ENCODE data around the gene COMT. TPM values are rescaled to one million over a fixed set of nuclear protein-coding genes. Genes with fewer than 3 reads are reported as not detected.

The COMT gene
- total and polyA plus RNA-seq, 2 donors from 2014 or later, result 118 to 244 TPM

DNA sequence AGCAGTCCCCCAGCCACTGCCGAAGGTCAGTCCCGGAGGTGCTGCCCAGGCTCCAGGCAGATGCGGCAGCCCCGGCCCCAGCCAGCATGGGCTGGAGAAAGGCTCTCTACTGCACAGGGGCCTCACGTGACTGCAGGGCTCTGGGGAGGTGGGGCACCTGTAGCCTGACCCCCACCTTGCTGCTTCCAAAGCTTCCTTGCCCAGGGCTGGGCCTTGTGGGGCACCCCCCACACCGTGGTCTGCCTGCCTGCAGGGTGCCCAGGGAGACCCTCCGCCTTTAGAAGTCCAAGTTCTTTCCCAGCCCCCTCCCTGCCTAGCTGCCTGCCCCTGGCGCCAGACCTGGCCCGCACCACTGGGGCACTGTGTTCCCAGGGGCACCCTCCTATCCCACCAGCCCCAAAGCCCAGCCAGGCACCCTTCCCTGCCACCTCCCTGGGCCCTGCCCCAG is 28.5 kb downstream of the COMT start:
- H3K9ac ChIP-seq (ENCODE audit: low read length in 3 of 3), result no peak overlapping the region
- no peaks in the 10 kb centered on the region for H3K9me3 ChIP-seq (ENCODE audit: control insufficient read depth in 2 of 3, insufficient read depth in 1 of 3, low read length in 3 of 3)
- peaks cover 0 to 18% (median 0%) of the 10 kb centered on the region in 3 donors for H3K4me1 ChIP-seq (ENCODE audit: control insufficient read depth in 2 of 3, insufficient read depth in 2 of 3, low read depth in 1 of 3, low read length in 3 of 3)
- DNase-seq, result peak in 1 of 5 donors; percentile 72
- no peak overlapping the region for H3K4me3 ChIP-seq (ENCODE audit: low read length in 3 of 3)
- FAIRE-seq, result no peak
- intact Hi-C loops (cut with DNase I), result no loop called here
- peak overlapping the region; percentile 56 to 71 for H3K27ac ChIP-seq (ENCODE audit: low read depth in 2 of 2, low read length in 2 of 2)
- H3K27me3 ChIP-seq (ENCODE audit: control insufficient read depth, insufficient read depth, low read length), result no peaks in the 10 kb centered on the region
- peaks cover 0 to 11% (median 2%) of the 10 kb centered on the region in 3 donors for H3K36me3 ChIP-seq (ENCODE audit: control insufficient read depth in 2 of 3, insufficient read depth in 3 of 3, low read length in 3 of 3)
- TF ChIP-seq, protein P1, sequence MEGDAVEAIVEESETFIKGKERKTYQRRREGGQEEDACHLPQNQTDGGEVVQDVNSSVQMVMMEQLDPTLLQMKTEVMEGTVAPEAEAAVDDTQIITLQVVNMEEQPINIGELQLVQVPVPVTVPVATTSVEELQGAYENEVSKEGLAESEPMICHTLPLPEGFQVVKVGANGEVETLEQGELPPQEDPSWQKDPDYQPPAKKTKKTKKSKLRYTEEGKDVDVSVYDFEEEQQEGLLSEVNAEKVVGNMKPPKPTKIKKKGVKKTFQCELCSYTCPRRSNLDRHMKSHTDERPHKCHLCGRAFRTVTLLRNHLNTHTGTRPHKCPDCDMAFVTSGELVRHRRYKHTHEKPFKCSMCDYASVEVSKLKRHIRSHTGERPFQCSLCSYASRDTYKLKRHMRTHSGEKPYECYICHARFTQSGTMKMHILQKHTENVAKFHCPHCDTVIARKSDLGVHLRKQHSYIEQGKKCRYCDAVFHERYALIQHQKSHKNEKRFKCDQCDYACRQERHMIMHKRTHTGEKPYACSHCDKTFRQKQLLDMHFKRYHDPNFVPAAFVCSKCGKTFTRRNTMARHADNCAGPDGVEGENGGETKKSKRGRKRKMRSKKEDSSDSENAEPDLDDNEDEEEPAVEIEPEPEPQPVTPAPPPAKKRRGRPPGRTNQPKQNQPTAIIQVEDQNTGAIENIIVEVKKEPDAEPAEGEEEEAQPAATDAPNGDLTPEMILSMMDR (IDR thresholded peaks at IDR 0.05; ENCODE audit: borderline replicate concordance, extremely low read depth, insufficient read depth), result no peak

DNA sequence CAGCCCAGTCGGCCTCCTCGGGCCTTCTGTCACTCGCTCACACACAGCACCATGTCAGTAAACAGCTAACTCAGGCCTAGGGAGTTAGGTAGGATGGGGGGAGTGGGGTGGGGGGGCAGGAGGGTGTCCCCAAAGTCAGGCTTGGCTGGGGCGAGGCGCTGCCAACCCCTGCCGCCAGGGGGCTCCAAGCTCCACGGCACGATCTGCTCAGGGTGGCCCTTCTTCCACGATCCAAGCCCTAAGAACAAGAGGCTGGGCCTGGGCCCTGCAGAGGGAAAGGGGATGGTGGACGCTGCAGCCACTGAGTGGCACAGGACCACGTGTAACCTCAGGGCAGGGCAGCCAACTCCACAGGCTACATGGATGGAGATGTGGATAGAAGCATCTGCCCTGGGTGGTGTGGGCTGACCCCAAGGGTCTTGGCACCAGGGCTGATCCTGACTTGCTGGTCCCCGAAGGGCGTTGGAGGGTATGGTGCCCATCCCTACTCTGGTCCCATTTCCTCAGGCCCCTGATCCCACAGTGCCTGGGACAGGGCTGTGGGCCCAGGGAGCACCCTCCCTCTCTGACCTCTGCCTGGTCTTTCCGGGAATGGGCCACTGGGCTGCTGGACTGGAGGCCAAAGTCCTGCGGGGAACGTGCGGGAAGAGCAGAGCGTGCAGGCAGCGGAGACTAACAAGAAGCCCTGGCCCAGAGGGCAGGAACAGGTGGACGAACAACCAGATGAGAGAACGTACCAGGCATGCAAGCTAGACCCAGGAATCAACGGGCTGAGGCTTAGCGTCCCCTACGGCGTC is 29.1 kb downstream of the COMT start:
- H3K36me3 ChIP-seq (ENCODE audit: control insufficient read depth in 2 of 3, insufficient read depth in 3 of 3, low read length in 3 of 3), result peaks cover 0 to 11% (median 2%) of the 10 kb centered on the region in 3 donors
- TF ChIP-seq, protein P1 (IDR thresholded peaks at IDR 0.05; ENCODE audit: borderline replicate concordance, extremely low read depth, insufficient read depth), result peak; percentile 94
- no peak overlapping the region for H3K9ac ChIP-seq (ENCODE audit: low read length in 3 of 3)
- H3K4me1 ChIP-seq (ENCODE audit: control insufficient read depth in 2 of 3, insufficient read depth in 2 of 3, low read depth in 1 of 3, low read length in 3 of 3), result peaks cover 0 to 18% (median 0%) of the 10 kb centered on the region in 3 donors
- peak overlapping the region; percentile 71 to 88 for H3K27ac ChIP-seq (ENCODE audit: low read depth in 2 of 2, low read length in 2 of 2)
- no peak for FAIRE-seq
- DNase-seq, result peak in 4 of 5 donors; percentile 45 to 86 (median 70)
- H3K27me3 ChIP-seq (ENCODE audit: control insufficient read depth, insufficient read depth, low read length), result no peaks in the 10 kb centered on the region
- H3K9me3 ChIP-seq (ENCODE audit: control insufficient read depth in 2 of 3, insufficient read depth in 1 of 3, low read length in 3 of 3), result no peaks in the 10 kb centered on the region
- no peak overlapping the region for H3K4me3 ChIP-seq (ENCODE audit: low read length in 3 of 3)
- intact Hi-C loops (cut with DNase I), result no loop called here

DNA sequence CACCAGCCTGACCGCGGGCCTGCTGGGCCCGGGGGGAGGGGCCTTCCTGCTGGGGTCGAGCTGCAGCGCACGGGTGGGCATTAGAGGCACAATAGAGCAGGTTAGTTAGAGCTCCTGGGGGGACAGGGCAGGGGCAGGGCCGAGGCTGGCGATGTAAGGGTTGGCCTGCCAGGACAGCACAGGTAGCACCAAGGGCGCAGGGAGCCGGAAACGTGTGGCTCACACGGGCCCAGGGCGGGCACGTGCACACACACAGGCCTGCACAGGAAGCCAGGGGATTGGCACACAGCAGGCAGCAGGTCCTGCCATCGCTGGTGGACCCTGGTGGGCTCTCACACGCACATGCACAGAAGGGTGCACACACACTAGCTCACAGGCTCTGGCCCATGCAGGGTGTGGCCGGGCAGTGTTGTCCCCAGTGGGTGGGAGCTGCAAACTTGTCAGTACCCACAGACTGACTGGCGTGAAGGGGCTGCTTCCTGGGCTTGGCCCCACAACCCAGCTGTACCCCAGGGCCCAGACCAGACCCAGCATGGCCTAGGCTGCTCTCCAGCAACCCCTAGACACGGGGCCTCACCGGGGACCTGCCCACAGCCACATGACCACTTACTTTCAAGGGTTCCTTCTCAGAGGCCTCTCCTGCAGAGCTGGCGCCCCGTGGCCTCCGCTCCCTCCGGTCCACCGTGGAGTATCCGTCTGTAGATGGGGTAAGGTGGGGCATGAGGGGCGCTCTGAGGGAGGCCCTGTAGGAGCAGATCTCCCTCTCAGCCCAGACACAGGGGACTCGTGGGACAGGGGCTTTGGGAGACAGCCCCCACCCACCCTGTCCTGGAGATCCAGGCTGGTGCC is 29.9 kb downstream of the COMT start:
- no peak overlapping the region for H3K9ac ChIP-seq (ENCODE audit: low read length in 3 of 3)
- TF ChIP-seq, protein P1 (IDR thresholded peaks at IDR 0.05; ENCODE audit: borderline replicate concordance, extremely low read depth, insufficient read depth), result no peak
- H3K4me1 ChIP-seq (ENCODE audit: control insufficient read depth in 2 of 3, insufficient read depth in 2 of 3, low read depth in 1 of 3, low read length in 3 of 3), result peaks cover 0 to 18% (median 0%) of the 10 kb centered on the region in 3 donors
- H3K27ac ChIP-seq (ENCODE audit: low read depth in 2 of 2, low read length in 2 of 2), result peak overlapping the region; percentile 71 to 88
- H3K4me3 ChIP-seq (ENCODE audit: low read length in 3 of 3), result no peak overlapping the region
- H3K36me3 ChIP-seq (ENCODE audit: control insufficient read depth in 2 of 3, insufficient read depth in 3 of 3, low read length in 3 of 3), result peaks cover 0 to 11% (median 2%) of the 10 kb centered on the region in 3 donors
- DNase-seq (no peak), FAIRE-seq (no peak)
- intact Hi-C loops (cut with DNase I), result no loop called here
- no peaks in the 10 kb centered on the region for H3K9me3 ChIP-seq (ENCODE audit: control insufficient read depth in 2 of 3, insufficient read depth in 1 of 3, low read length in 3 of 3)
- H3K27me3 ChIP-seq (ENCODE audit: control insufficient read depth, insufficient read depth, low read length), result no peaks in the 10 kb centered on the region
